ENCODE data around the gene ATP9B. TPM values are rescaled to one million over a fixed set of nuclear protein-coding genes. Genes with fewer than 3 reads are reported as not detected.

The ATP9B gene
- total and polyA plus RNA-seq, 2 experiments from 2014 or later: 8.5 to 12.8 TPM

- in situ Hi-C loops (cut with MboI): no loop called here
- Histone ChIP-seq H4K20me1 (ENCODE audit: insufficient read depth) (no peaks in the 10 kb centered on the region), H3K4me1 (ENCODE audit: insufficient read depth) (no peaks in the 10 kb centered on the region), H3F3A (ENCODE audit: insufficient read depth) (no peaks in the 10 kb centered on the region), H3K4me2 (ENCODE audit: unreplicated experiment) (no peak overlapping the region), H3K36me3 (ENCODE audit: low read depth) (no peaks in the 10 kb centered on the region), H2AFZ (no peak overlapping the region), H3K9me3 (ENCODE audit: low read depth) (no peaks in the 10 kb centered on the region), H3K4me3 (no peak overlapping the region), H3K9me2 (ENCODE audit: insufficient read depth) (no peaks in the 10 kb centered on the region), H3K27ac (no peak overlapping the region), H3K27me3 (replicated peaks; ENCODE audit: insufficient read depth) (no peaks in the 10 kb centered on the region), H3K9ac (no peak overlapping the region), H3K79me2 (ENCODE audit: insufficient read depth) (no peaks in the 10 kb centered on the region)
- WGBS, 2 experiments (ENCODE audit: low coverage in 1 of 2, low lambda C conversion rate in 2 of 2, missing lambda C conversion rate in 2 of 2): 86% methylated on average over 7 of the region's 7 CpGs
- no peak for DNase-seq
- TF ChIP-seq EZH2 (IDR thresholded peaks at IDR 0.05; ENCODE audit: insufficient read depth, poor library complexity, severe bottlenecking) (no peak), EZH2phosphoT487 (IDR thresholded peaks at IDR 0.05; ENCODE audit: insufficient read depth, low read depth) (no peak)
Measured at GRCh38 chr18:79187532-79188277, 118.5 kb downstream of the ATP9B start.

GRCh38 chr18:79191418-79191817 is 122.2 kb downstream of the ATP9B start:
- H3K4me3 ChIP-seq: no peak overlapping the region
- no peak overlapping the region for H3K4me2 ChIP-seq (ENCODE audit: unreplicated experiment)
- H3K9me3 ChIP-seq (ENCODE audit: low read depth): no peaks in the 10 kb centered on the region
- no peaks in the 10 kb centered on the region for H3K79me2 ChIP-seq (ENCODE audit: insufficient read depth)
- H4K20me1 ChIP-seq (ENCODE audit: insufficient read depth): no peaks in the 10 kb centered on the region
- no peaks in the 10 kb centered on the region for H3K27me3 ChIP-seq (replicated peaks; ENCODE audit: insufficient read depth)
- no peak overlapping the region for H3K27ac ChIP-seq
- no peak for TF ChIP-seq EZH2 (IDR thresholded peaks at IDR 0.05; ENCODE audit: insufficient read depth, poor library complexity, severe bottlenecking)
- TF ChIP-seq EZH2phosphoT487 (IDR thresholded peaks at IDR 0.05; ENCODE audit: insufficient read depth, low read depth): no peak
- no peaks in the 10 kb centered on the region for H3K4me1 ChIP-seq (ENCODE audit: insufficient read depth)
- H3K9me2 ChIP-seq (ENCODE audit: insufficient read depth): no peaks in the 10 kb centered on the region
- H3F3A ChIP-seq (ENCODE audit: insufficient read depth): no peaks in the 10 kb centered on the region
- H2AFZ ChIP-seq: no peak overlapping the region
- 0 out of 2 replicates have a peak, but pooled peaks cover 8% of the 10 kb centered on the region for H3K36me3 ChIP-seq (ENCODE audit: low read depth)
- no peak overlapping the region for H3K9ac ChIP-seq
- DNase-seq: no peak
- in situ Hi-C loops (cut with MboI): no loop called here
- 95 to 96% methylated on average over 4 of the region's 4 CpGs for WGBS, 2 experiments (ENCODE audit: low coverage in 1 of 2, low lambda C conversion rate in 2 of 2, missing lambda C conversion rate in 2 of 2)

GRCh38 chr18:79191956-79192355 is 122.8 kb downstream of the ATP9B start:
- H3K4me1 ChIP-seq (ENCODE audit: insufficient read depth): no peaks in the 10 kb centered on the region
- no peak overlapping the region for H3K9ac ChIP-seq
- 0 out of 2 replicates have a peak, but pooled peaks cover 8% of the 10 kb centered on the region for H3K36me3 ChIP-seq (ENCODE audit: low read depth)
- in situ Hi-C loops (cut with MboI): no loop called here
- WGBS, 2 experiments (ENCODE audit: low coverage in 1 of 2, low lambda C conversion rate in 2 of 2, missing lambda C conversion rate in 2 of 2): 96 to 98% methylated on average over 5 of the region's 5 CpGs
- H3K9me3 ChIP-seq (ENCODE audit: low read depth): no peaks in the 10 kb centered on the region
- no peaks in the 10 kb centered on the region for H3K9me2 ChIP-seq (ENCODE audit: insufficient read depth)
- no peaks in the 10 kb centered on the region for H3K27me3 ChIP-seq (replicated peaks; ENCODE audit: insufficient read depth)
- H3K4me2 ChIP-seq (ENCODE audit: unreplicated experiment): no peak overlapping the region
- TF ChIP-seq EZH2 (IDR thresholded peaks at IDR 0.05; ENCODE audit: insufficient read depth, poor library complexity, severe bottlenecking): no peak
- TF ChIP-seq EZH2phosphoT487 (IDR thresholded peaks at IDR 0.05; ENCODE audit: insufficient read depth, low read depth): no peak
- H2AFZ ChIP-seq: no peak overlapping the region
- no peaks in the 10 kb centered on the region for H4K20me1 ChIP-seq (ENCODE audit: insufficient read depth)
- no peak overlapping the region for H3K27ac ChIP-seq
- H3K4me3 ChIP-seq: no peak overlapping the region
- no peaks in the 10 kb centered on the region for H3K79me2 ChIP-seq (ENCODE audit: insufficient read depth)
- DNase-seq: no peak
- H3F3A ChIP-seq (ENCODE audit: insufficient read depth): no peaks in the 10 kb centered on the region

- Histone ChIP-seq H3K36me3 (ENCODE audit: low read depth) (0 out of 2 replicates have a peak, but pooled peaks cover 8% of the 10 kb centered on the region), H3K9me2 (ENCODE audit: insufficient read depth) (no peaks in the 10 kb centered on the region), H3K4me1 (ENCODE audit: insufficient read depth) (no peaks in the 10 kb centered on the region), H3K27ac (no peak overlapping the region), H3K4me2 (ENCODE audit: unreplicated experiment) (no peak overlapping the region), H3K9ac (no peak overlapping the region), H3K27me3 (replicated peaks; ENCODE audit: insufficient read depth) (no peaks in the 10 kb centered on the region), H3F3A (ENCODE audit: insufficient read depth) (no peaks in the 10 kb centered on the region), H3K79me2 (ENCODE audit: insufficient read depth) (no peaks in the 10 kb centered on the region), H3K9me3 (ENCODE audit: low read depth) (no peaks in the 10 kb centered on the region), H2AFZ (no peak overlapping the region), H3K4me3 (no peak overlapping the region), H4K20me1 (ENCODE audit: insufficient read depth) (no peaks in the 10 kb centered on the region)
- DNase-seq: no peak
- no peak for TF ChIP-seq EZH2 (IDR thresholded peaks at IDR 0.05; ENCODE audit: insufficient read depth, poor library complexity, severe bottlenecking)
- TF ChIP-seq EZH2phosphoT487 (IDR thresholded peaks at IDR 0.05; ENCODE audit: insufficient read depth, low read depth): no peak
- in situ Hi-C loops (cut with MboI): no loop called here
- WGBS, 2 experiments (ENCODE audit: low coverage in 1 of 2, low lambda C conversion rate in 2 of 2, missing lambda C conversion rate in 2 of 2): 93 to 96% methylated on average over 2 of the region's 2 CpGs
Measured at GRCh38 chr18:79193826-79194225, 124.6 kb downstream of the ATP9B start.

Measured in GM23248 (cell line).